DMS153 treated with DMSO at 0.1 percent for 48 hours (cell line): Measurements from ENCODE around the gene WDR6.

Experiments
- DNase-seq: peaks from one replicate; lab custom pipeline; 2025; ENCODE audit not compliant: unreplicated experiment; lab: John Stamatoyannopoulos, UW

Gene WDR6

GRCh38 chr3:49015072-49015471 lies 7.9 kb downstream of the WDR6 start:
- DNase-seq = no peak

DNA sequence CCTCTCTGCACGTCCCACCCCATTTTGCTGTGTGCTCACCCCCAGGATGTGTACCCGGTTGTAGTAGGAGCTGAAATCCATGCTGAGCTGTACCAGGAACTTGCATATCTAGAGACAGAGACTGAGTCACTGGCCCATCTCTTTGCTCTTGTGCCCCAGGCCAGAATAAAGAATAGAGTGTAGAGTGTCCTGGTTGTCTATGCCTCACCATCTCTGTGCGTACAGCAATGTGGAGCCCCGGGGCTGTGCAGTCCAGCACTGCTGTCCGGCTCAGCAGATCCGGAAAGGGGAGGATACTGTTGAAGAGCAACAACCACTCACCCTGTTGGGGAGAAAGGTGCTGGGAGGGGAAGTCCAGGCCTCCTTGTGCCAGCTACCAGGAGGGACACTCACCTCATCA lies 8.6 kb downstream of the WDR6 start:
- DNase-seq = no peak

- no peak for DNase-seq
These were observed 9.4 kb downstream of the WDR6 start for GRCh38 chr3:49016414-49017228.

DNA sequence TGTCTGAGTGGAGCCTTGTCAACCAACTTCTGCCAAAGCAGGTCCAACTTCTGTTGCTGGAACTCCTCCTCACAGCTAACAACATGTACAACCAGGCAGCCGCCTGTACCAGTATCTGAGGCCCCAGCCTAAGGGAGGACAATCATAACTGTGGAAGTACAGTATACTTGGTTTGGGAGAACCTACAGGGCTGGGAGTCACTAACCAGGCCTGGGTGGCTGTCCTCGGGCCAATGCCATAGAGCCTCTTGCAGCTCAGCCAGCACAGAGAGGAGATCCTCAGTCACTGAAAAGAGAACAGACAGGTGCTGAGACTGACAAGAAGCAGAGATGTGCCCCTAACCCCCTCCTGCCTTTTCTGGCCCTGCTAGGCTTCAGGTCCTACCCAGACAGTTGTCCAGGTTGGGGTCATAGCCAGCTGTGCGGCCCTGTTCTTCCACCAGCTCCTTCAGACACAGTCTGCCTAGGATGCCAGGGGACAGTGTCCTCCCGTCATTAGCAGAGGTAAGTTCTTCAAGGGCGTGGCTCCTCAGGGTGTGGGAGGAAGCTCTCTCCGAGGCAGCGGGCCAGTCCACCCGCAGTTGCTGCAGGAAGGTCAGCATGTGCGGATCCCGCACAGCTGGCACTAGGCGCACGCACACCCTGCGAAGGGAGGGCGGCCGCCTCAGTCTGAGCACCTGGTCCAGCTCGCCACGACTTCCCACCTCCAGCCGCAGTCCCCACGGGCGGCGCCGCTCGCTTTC lies 10.2 kb downstream of the WDR6 start:
- DNase-seq = no peak

DNA sequence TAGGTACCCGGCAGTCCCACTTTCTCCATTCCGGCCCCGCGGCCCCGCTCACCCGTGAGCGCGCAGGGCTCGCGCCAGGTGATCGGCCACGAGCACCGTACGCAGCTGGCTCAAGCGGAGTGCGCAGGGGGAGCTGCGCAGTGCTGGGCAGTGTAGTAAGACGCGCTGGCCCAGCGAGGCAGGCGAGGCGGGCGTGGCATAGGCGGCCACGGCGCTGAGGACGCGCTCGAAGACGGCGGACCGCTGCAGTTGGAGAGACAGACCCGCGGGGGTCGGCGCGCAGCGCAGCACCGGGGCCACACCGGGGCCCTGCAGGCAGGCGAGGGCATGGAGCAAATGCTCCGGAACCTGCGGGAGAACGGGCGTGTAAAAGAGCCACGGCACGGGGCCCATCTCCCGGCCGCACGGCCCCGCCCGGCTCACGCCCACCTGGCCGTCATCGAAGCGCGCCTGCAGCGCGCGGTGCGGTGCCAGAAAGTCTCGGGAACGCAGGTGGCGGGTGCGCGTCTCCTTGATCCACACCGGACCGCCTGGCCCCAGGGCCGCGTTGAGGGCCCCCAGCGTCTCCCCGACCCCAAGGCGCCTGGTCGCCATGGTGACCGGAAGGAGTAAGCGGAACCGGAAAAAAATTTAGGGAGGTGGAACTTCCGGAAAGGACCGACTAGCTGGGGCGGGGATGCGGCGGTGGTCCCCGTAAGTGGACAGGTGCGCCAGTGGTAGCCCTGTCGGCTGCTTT lies 10.9 kb downstream of the WDR6 start, which contains the start of gene DALRD3:
Gene DALRD3, minus strand, starts transcription at position 610 of the 736 bp plus-strand sequence. Its CDS starts 16 bp downstream, at position 594.
- DNase-seq = no peak

- DNase-seq = no peak
These were observed 11.5 kb downstream of the WDR6 start for GRCh38 chr3:49018707-49019006.

DNA sequence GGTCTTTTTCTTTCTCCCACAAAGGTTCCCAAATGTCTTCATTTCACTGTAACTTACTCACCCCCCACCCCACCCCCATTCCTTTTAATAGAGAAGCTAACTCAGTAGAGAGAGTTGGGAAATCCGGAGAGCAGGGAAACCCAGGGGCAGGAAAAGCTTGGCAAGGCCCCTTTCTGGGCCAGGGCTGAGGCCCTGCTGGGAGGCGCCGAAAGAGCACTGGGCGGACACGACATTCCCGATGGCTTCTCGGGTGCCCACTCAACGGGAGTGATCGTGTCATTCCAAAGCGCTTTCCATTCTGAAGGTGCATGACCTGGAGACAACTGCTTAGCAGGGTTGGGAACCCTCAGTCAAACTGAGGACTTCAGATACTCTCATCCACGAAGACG lies 12.7 kb downstream of the WDR6 start:
- no peak for DNase-seq

DNA sequence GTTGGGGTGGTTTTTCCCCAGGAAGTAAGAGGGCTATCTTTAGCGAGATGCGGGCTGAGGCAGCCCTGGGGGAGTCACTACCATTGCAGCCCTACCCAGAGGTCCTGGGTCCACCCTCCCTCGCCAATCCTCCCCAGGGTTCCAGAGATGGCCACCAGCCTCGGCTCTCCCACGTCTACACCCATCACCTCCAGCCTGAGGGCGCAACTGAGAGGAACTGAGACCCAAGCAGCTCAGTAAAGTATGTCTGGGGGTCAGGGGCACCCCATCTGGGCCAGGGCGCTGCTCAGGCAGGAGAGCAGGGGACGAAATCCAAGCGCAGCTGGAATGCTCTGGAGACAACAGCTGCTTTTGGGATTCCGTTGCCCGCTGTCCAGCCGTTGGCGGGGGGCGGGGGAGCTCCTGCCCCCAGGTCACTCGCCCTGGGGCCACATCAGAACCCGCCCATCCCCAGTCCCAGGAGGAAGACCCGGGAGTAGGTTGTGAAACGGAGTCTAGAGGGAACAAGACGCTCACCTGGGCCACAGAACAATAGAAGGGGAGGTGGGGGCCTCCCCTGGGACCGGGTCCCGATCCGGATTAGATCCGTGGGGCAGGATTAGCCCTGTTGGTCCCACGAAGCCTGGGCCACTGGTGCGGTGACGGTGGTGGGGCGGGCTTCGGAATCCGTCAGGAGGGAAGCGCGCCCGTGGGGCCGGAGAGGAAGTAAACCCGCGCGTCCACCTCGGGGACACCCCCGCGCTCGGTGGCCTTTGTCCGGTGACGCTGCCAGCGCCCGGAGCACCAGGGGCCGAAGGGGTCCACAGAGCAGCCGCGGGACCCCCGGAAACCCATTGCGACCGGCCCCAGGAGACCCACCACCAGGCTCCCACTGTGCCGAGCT lies 13.4 kb downstream of the WDR6 start:
- no peak for DNase-seq

DNA sequence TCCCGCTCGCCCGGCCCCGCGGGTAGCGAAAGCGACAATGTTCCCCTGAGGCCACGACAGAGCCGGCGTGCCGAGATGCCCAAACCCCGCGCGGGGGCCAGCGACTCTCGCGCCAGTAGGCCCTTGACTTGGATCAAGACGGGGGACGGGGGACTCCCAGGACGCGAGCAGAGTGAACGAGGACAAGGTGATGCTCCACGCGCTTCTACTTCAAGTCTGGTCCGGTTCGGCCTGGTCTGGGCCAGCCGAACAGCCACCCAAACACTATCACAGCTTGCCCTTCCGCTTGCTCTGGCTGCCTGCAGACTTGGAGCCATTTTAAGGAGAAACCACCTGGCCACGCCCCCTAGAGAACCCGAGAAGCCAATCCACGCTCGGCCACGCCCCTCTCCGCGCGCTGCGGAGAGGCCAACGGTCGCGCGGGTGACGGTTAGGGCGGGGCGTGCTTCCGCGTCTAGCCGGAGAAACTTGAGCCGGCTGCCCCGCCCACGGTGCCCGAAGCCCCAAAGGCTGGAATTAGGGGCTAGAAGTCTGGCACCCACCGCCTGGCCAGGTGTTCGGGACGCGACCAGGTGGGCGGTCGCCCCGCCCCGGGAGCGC lies 14.1 kb downstream of the WDR6 start:
- DNase-seq = peak; percentile 56

DNA sequence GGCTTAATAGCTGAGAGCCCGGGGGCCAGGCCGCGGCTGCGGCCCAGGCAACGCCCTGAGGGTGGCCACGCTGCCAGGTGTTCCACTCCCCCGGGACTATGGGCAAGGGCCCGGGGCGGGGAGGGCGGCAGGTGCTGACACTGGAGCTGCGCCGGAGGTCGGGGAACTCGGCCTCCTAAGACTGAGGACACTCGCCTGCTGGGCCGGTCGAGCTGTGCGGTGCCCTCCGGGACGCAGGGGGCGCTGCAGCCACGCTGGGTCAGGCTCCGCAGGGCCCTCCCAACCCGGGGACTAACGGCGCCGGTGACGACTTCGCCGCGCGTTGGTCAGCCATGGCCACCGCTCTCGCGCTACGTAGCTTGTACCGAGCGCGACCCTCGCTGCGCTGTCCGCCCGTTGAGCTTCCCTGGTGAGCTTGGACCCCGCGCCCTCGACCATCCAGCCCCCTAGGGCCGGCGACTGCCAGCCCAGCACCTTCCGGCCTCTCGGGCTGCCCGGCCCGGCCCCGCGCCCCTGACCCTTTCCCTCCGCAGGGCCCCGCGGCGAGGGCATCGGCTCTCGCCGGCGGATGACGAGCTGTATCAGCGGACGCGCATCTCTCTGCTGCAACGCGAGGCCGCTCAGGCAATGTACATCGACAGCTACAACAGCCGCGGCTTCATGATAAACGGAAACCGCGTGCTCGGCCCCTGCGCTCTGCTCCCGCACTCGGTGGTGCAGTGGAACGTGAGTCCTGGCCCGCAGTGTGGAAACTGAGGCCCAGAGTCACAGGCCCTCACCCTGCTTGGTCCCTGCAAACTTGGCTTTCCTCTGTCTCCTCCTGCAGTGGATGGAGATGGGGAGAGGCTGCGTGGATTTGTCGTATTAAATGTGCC lies 14.9 kb downstream of the WDR6 start, which contains the start of gene NDUFAF3:
Gene NDUFAF3, plus strand, starts transcription at position 309 of the 875 bp plus-strand sequence. Its CDS starts 24 bp downstream, at position 333.
- peak; percentile 54 for DNase-seq

DNA sequence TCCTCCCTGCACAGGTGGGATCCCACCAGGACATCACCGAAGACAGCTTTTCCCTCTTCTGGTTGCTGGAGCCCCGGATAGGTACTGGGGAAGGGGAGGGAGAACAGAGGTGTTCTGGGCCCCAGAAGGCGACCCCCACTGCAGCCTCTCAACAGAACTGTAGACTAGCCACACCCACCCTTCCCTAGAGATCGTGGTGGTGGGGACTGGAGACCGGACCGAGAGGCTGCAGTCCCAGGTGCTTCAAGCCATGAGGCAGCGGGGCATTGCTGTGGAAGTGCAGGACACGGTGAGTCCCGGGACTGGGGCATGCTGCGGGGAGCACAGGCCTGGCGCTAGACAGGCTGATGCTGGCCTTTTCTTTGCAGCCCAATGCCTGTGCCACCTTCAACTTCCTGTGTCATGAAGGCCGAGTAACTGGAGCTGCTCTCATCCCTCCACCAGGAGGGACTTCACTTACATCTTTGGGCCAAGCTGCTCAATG lies 15.5 kb downstream of the WDR6 start:
- no peak for DNase-seq

DNA sequence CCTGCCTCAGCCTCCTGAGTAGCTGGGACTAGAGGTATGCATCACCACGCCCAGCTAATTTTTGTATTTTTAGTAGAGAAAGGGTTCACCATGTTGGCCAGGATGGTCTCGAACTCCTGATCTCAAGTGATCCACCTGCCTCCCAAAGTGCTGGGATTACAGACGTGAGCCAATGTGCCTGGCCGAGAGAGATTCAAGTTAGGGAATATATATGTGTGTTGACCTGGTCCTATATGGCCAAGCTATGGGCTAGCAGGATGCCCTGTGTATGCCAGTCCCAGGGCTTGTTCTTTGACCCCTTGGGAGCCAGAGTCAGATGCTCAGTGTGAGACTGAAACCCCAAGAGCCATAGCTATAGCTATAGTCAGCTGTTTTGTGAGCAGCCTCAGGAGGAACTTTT lies 16.6 kb downstream of the WDR6 start:
- DNase-seq = no peak

- no peak for DNase-seq
These were observed 17.3 kb downstream of the WDR6 start for GRCh38 chr3:49024449-49024848.

- no peak for DNase-seq
These were observed 18.0 kb downstream of the WDR6 start for GRCh38 chr3:49025005-49025792.

DNA sequence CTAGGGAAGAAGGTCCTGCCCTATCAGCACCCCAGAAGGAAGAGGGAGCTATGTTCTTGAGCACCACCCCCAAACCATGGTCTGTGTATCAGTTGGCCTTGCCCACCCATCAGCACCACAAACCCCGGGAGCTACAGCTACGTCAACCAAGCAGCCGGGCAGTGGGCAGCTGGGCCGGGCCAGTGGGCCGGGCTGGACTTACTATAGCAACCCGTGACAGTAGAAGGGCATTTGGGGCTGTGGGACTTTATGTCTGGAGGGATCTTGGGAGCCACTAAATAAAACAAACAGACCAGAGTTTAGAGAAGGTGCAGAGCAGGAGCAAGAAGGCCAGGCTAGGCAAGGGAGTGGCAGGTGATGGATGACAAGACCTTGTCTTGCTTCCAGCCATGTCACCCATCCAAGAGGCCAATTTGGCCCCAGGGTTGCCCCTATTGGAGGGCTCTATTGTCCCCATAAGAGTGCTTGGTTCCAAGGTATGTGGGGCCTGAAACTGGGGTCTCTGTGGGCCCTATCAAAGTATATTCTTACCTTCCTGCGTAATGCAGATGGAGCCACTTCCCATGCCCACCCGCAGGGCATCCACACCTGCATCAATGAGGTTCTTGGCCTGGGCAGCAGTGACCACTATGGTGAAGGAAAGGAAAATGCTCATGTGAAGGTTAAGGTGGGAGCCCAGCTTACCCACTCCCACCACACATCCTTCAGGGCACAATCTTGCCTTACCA lies 18.8 kb downstream of the WDR6 start:
- DNase-seq = no peak

DNA sequence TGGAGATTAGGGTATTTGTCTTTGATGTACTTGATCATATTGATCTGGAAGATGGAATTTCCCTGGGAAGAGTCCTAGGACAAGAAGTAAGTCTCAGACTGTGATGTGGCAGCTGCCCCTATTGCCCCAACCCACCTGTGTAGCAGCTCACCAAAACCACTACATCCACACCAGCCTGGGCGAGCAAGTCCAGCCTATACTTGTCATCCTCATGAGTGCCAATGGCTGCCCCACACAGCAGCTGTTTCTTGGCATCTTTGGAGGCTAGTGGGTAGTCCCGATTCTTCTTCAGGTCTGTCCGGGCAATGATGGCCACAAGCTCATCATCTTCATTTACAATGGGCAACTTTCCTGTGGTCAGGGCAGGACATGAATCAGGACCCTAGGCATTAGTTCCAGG lies 19.3 kb downstream of the WDR6 start:
- DNase-seq = no peak

- DNase-seq = no peak
These were observed 20.4 kb downstream of the WDR6 start for GRCh38 chr3:49027634-49028033.

- DNase-seq = no peak
These were observed 21.1 kb downstream of the WDR6 start for GRCh38 chr3:49028298-49028672.
